Skeletal muscle satellite cell (primary cell): ENCODE measurements around the gene CPSF4.
"Not testable (repeated sequence)": the region's sequence is repeated elsewhere in the genome, so short reads cannot be mapped to it uniquely, and the experiment has no call there.

Source experiments
- H3K27me3 ChIP-seq: 2 replicates; pipeline ENCODE4 v1.7.0; 2013; ENCODE audit warnings: low read length; ENCODE audit not compliant: control insufficient read depth, insufficient read depth
- H3K36me3 ChIP-seq: 2 replicates; pipeline ENCODE4 v1.7.0; 2013; ENCODE audit warnings: mild to moderate bottlenecking, control low read depth, low read length; ENCODE audit not compliant: insufficient read depth
- H3K4me1 ChIP-seq: 2 replicates; pipeline ENCODE4 v1.7.0; 2013; ENCODE audit warnings: low read length; ENCODE audit not compliant: control insufficient read depth, insufficient read depth
- H3K4me2 ChIP-seq: 2 replicates; pipeline ENCODE4 v1.7.0; 2013; ENCODE audit warnings: mild to moderate bottlenecking, low read length
- H3K4me3 ChIP-seq: 2 replicates; pipeline ENCODE4 v1.7.0; 2013; ENCODE audit warnings: low read length
- H3K9ac ChIP-seq: 2 replicates; pipeline ENCODE4 v1.7.0; 2013; ENCODE audit warnings: mild to moderate bottlenecking, low read depth, low read length, moderate library complexity
- H3K9me3 ChIP-seq: replicated peaks from 2 replicates; pipeline ENCODE4 v1.7.0; 2013; ENCODE audit warnings: mild to moderate bottlenecking, control low read depth, low read length

Gene CPSF4

DNA sequence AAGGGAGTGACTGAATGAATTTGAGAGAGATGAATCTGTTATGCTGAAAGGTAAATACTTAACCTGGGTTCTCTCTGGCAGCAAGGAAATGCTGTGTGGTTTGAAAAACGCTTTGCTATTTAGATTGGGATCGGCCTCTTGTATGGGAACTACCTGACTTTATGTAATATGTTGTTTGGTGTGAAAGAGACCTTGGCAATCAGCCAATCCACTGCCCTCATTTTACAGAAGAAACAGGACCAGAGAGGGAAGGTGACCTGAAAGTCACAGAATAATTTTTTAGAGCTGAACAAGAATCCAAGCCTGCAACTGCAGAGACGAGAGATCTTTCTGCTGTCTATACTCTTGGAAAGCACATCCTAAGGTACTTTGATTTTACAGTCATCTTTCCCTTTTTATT, 28.9 kb upstream of the CPSF4 start:
- H3K9ac ChIP-seq: peak overlapping the region; percentile 97
- no peaks in the 10 kb centered on the region for H3K9me3 ChIP-seq
- H3K4me2 ChIP-seq: peak overlapping the region; percentile 91
- peaks cover 37% of the 10 kb centered on the region for H3K36me3 ChIP-seq
- H3K4me3 ChIP-seq: peak overlapping the region; percentile 93
- no peaks in the 10 kb centered on the region for H3K27me3 ChIP-seq
- H3K4me1 ChIP-seq: peaks cover 26% of the 10 kb centered on the region

DNA sequence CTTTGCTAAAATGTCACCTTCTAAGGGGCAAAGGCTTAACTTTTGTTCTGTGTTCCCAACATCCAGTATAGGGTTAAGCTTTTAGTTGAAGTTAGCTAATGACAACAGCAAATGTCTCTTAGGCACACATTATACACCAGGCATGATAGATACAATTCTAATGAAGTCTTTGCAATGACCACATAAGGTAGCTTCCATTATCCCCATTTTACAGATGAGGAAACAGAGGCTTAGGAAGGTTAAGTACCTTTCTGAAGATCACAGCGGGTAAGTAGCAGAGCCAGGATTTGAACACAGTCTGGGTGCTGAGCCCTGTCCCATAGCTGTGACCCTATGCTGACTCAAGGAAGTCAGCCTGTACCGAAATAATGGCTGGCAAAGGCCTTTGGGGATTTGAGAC, 28.1 kb upstream of the CPSF4 start:
- Histone ChIP-seq H3K36me3 (peaks cover 40% of the 10 kb centered on the region), H3K4me2 (peak overlapping the region; percentile 91), H3K9me3 (no peaks in the 10 kb centered on the region), H3K27me3 (no peaks in the 10 kb centered on the region), H3K9ac (peak overlapping the region; percentile 97), H3K4me3 (no peak overlapping the region), H3K4me1 (peaks cover 23% of the 10 kb centered on the region)

DNA sequence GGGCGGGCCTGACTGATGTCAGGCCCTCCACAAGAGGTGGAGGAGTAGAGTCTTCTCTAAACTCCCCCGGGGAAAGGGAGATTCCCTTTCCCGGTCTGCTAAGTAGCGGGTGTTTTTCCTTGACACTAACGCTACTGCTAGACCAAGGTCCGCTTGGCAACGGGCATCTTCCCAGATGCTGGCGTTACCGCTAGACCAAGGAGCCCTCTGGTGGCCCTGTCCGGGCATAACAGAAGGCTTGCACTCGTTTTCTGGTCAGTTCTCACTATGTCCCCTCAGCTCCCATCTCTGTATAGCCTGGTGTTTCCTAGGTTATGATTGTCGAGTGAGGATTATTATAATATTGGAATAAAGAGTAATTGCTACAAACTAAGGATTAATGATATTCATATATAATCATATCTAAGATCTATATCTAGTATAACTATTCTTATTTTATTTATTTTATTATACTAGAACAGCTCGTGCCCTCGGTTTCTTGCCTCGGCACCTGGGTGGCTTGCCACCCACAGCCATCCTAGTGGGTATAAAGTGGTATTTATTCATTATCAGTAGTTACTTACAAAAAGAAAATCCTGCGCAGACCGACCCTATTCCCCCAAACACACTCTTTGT, 23.1 kb upstream of the CPSF4 start:
- not testable (repeated sequence) for H3K4me1 ChIP-seq, H3K9me3 ChIP-seq, H3K27me3 ChIP-seq, H3K9ac ChIP-seq, H3K4me3 ChIP-seq, H3K4me2 ChIP-seq
- H3K36me3 ChIP-seq: peaks cover 79% of the 10 kb centered on the region

DNA sequence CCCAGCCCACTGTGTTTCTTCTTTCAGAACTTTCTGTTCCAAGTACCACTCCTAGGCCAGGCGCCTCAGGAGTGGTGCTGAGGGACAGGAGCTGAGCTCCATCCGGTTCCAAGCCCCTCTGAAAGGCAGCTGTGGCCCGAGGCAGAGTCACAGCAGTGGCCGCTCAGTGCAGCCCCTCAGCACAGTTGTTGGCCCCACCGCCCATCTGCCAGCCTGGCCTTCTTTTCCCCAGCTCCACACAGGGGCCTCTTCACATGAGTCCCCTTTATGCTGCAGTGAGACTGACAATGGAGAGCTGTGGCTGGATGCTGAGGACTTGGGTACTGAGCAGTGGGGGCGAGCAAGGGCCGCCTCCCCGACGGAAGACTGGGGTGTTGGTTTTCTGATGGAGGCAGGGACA, 20.5 kb upstream of the CPSF4 start:
- H3K4me2 ChIP-seq: no peak overlapping the region
- H3K9ac ChIP-seq: no peak overlapping the region
- no peaks in the 10 kb centered on the region for H3K9me3 ChIP-seq
- H3K4me3 ChIP-seq: no peak overlapping the region
- no peaks in the 10 kb centered on the region for H3K4me1 ChIP-seq
- peaks cover 64% of the 10 kb centered on the region for H3K36me3 ChIP-seq
- H3K27me3 ChIP-seq: no peaks in the 10 kb centered on the region

DNA sequence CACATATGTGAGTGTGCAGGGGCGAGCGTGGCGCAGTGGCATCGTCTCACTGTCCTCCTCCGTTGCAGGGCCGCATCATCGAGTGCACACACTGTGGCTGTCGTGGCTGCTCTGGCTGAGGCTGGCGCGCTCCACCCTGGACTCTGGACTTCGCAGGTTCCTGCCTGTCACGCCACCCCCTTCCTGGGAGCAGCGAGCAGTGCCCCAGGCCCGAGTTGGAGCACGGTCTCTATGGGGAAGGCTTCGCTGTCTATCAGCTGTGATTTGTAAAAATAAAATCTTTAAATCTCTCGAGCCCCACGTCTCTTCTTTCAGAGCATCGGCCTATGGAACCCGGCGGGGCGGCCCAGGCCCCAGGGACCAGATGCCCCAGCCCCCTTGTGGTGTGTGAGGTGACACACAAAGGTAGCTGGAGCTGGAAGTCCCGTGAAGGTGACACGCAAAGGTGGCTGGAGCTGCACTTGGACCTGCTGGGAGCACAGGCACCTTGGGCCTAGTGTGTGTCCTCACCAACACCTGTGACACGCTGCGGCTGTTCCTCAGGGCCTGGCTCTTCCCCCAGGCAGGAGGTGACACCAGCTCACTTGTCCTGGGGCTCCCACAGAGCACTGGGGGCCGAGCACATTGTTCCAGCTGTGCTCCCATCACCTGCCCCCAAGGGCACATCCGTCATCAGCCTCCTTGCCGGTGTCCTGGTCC, 19.3 kb upstream of the CPSF4 start:
- Histone ChIP-seq H3K27me3 (no peaks in the 10 kb centered on the region), H3K4me3 (no peak overlapping the region), H3K4me1 (no peaks in the 10 kb centered on the region), H3K9me3 (no peaks in the 10 kb centered on the region), H3K36me3 (peaks cover 68% of the 10 kb centered on the region), H3K4me2 (no peak overlapping the region), H3K9ac (no peak overlapping the region)

DNA sequence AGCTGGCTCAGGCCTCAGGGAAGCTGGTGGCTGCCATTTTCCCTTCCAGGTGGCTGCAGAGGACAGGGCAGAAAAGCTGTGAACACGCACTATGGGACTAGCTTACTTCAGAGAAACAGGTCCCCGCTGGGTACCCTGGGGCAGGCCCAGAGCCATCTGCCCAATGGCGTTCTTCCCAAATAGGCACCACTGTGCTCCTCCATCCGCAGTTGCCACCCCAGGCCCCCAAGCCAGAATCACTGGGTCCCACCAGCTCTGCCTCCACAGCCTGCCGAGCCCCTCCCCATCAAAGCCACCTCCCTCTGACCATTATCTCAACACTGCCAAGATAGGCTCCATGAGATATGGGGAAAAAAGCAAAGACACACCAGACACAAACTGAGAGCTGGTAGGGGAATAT, 18.5 kb upstream of the CPSF4 start:
- no peaks in the 10 kb centered on the region for H3K4me1 ChIP-seq
- no peak overlapping the region for H3K4me3 ChIP-seq
- no peak overlapping the region for H3K4me2 ChIP-seq
- no peak overlapping the region for H3K9ac ChIP-seq
- H3K36me3 ChIP-seq: peaks cover 69% of the 10 kb centered on the region
- H3K9me3 ChIP-seq: no peaks in the 10 kb centered on the region
- H3K27me3 ChIP-seq: no peaks in the 10 kb centered on the region

DNA sequence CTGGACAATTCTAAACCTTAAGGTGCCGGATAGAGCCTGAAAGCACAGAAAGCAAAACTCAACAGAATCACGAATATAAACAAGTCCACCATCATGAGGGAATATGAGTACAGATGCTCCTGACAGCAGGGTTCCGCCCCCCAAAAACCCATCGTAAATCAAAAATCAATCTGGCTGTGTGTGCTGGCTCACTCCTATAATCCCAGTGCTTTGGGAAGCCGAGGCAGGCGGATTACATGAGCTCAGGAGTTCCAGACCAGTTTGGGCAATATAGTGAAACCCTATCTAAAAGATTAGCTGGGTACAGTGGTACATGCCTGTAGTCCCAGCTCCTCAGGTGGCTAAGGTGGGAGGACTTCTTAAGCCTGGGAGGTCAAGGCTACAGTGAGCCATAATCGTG, 17.8 kb upstream of the CPSF4 start:
- no peaks in the 10 kb centered on the region for H3K9me3 ChIP-seq
- H3K4me2 ChIP-seq: no peak overlapping the region
- no peak overlapping the region for H3K9ac ChIP-seq
- H3K36me3 ChIP-seq: peaks cover 65% of the 10 kb centered on the region
- no peaks in the 10 kb centered on the region for H3K27me3 ChIP-seq
- H3K4me1 ChIP-seq: no peaks in the 10 kb centered on the region
- H3K4me3 ChIP-seq: no peak overlapping the region

DNA sequence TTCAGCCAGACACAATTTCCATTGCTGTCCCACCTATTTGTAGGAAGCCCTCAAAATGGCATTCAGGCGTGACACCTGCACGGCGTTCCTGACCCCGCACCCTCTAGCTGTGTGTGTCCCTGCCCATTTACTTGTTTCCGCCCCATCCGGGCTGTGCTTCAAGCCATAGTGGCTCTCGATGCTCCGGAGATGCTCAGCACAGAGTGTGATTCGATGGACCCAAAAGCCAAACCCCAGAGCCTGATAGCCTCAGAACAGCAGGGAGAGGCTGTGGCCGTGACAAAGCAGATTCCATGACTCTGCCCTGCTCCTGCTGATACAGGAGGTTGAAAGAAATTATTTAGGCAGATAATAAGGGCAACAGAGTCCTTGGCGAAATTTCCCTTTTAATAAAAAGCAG, 16.6 kb upstream of the CPSF4 start:
- Histone ChIP-seq H3K9me3 (no peaks in the 10 kb centered on the region), H3K36me3 (peaks cover 54% of the 10 kb centered on the region), H3K9ac (no peak overlapping the region), H3K4me3 (no peak overlapping the region), H3K27me3 (no peaks in the 10 kb centered on the region), H3K4me1 (no peaks in the 10 kb centered on the region), H3K4me2 (no peak overlapping the region)

DNA sequence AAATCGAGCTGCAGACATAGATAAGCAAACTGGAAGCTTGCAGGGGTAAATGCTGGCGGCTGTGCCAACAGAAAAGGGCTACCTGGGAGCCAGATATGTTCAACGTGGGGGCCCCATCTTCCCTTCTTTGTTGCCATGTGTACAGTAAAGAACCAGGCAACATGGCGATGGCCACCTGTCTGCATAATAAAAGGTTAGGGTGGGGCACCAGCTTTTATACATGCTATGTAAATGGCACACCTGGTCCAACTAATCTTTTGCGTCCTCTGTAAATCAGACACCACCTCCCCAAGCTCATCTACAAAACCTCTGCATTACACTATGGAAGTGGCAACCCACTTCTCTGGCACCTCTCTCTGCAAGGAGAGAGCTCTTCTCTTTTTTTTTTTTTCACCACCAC, 16.1 kb upstream of the CPSF4 start:
- Histone ChIP-seq H3K27me3 (no peaks in the 10 kb centered on the region), H3K36me3 (peaks cover 50% of the 10 kb centered on the region), H3K4me3 (no peak overlapping the region), H3K4me2 (no peak overlapping the region), H3K9ac (no peak overlapping the region), H3K4me1 (no peaks in the 10 kb centered on the region), H3K9me3 (no peaks in the 10 kb centered on the region)

DNA sequence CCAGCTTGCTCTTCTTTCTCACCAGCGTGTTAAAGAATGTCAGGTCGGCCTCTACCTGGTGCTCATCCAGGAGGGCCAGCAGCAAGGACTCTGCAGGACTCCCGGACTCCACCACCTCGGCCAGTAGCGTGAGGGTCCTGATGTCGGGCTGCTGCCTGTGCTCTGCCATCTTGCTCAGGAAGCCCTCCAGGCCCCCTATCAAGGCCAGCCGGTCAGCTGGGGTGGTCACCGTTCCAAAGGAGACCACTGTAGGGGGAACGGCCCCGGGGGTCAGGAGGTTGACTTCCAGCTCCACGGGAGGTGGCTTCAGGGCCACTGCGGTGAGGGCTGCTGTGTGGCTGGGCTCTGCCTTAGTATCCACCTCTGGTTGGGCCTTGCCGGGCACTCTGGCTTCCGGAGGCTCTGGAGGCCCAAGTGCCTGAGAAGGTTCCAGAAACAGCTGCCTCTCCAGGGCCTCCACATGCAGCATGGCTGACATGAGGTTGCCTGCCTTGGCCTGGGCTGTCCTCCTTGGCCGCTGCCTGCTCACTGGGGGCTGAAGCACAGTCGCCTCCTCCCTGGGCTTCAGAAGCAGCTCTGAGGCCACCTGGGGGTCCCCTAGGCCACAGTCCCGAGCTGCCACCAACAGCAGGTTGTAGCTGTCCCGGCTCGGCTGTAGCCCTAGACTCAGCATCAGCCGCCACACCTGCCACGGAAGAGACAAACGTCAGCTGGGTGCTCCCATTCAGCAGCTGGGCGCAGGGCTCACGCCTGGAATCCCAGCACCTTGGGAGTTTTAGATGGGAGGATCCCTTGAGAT, 13.6 kb upstream of the CPSF4 start:
- no peak overlapping the region for H3K4me2 ChIP-seq
- H3K36me3 ChIP-seq: peaks cover 39% of the 10 kb centered on the region
- H3K27me3 ChIP-seq: no peaks in the 10 kb centered on the region
- no peaks in the 10 kb centered on the region for H3K9me3 ChIP-seq
- H3K9ac ChIP-seq: no peak overlapping the region
- no peaks in the 10 kb centered on the region for H3K4me1 ChIP-seq
- no peak overlapping the region for H3K4me3 ChIP-seq

DNA sequence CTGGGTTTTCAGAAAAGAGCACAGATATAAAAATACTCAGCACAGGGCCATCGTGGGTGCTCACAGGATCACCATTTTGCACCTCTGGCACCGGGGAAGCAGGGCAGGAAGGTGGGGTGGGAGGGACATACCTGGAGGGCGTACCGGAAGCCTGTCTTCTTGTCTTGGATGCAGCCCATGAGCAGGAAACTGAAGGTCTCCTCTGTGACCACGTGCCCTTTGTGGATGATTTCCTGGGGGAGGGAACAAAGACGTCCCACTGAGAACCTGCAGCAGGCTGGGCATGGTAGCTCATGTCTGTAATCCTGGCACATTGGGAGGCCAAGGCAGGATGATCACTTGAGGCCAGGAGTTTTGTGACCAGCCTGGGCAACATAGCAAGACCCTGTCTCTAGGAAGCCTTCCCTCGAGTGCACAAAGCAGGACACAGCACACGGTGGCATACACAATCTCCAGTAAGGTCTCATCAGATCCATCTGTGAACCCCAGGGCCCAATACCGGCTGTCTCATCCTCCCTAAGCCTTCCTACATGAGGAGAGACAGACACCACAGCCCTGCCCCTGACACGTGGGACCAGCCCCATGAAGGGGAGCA, 9.7 kb upstream of the CPSF4 start:
- H3K4me1 ChIP-seq: no peaks in the 10 kb centered on the region
- H3K36me3 ChIP-seq: peaks cover 43% of the 10 kb centered on the region
- no peaks in the 10 kb centered on the region for H3K27me3 ChIP-seq
- H3K9me3 ChIP-seq: no peaks in the 10 kb centered on the region
- no peak overlapping the region for H3K4me3 ChIP-seq
- H3K4me2 ChIP-seq: no peak overlapping the region
- H3K9ac ChIP-seq: no peak overlapping the region
